RPMI8226 (cell line): ENCODE data around the gene OR5D16.
A peak's percentile ranks its signal among the peaks of the same experiment; 100 is the strongest.
"Not testable (repeated sequence)": the region's sequence is repeated elsewhere in the genome, so short reads cannot be mapped to it uniquely, and the experiment has no call there.

Experiments
- DNase-seq: peaks from one replicate; pipeline ENCODE4 v3.0.0-alpha.2; 2015

Gene OR5D16

DNA sequence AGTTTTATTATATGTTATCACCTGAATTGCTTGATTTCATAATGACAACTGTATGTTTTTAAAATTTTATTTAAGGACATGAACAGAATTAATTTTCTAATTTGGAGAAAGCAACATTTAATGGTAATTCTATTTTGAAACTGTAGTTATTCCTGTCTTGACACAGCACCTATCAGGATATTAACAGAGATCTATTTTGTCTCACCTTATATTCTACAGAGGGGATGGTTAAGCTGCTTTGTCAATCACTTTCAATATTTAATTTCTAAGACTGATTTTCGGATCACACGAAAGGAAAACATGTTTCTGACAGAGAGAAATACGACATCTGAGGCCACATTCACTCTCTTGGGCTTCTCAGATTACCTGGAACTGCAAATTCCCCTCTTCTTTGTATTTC, at the start of gene OR5D16:
Gene OR5D16, plus strand, starts transcription at position 301 of the 400 bp plus-strand sequence. Its CDS starts 0 bp downstream, at position 301.
- no peak for DNase-seq

GRCh38 chr11:55791606-55792005, 46.9 kb upstream of the OR5D16 start:
- DNase-seq = no peak

DNA sequence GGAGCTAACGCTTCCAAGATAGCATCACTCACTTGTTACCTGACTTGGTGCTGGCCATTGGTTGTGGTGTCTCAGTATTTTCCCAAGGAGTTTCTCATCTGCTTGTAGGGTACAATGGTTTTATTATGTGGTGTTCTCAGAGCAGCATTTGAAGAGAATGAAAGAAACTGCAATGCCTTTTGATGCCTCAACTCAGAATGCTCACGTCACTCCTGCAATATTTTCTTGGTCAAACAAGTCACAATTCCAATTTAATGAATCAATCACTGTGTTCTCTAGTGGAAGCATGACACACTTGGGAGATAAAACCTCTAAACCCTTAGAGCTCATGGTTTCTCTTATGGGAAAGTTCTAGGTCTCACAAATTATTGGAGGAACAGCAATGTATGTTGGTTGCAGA, 45.2 kb upstream of the OR5D16 start:
- no peak for DNase-seq

GRCh38 chr11:55795256-55795655, 43.3 kb upstream of the OR5D16 start, which contains the start of gene OR5D14:
TSS of gene OR5D14 (plus strand) at chr11:55795556. CDS start at chr11:55795556, 0 bp downstream.
- DNase-seq = no peak

GRCh38 chr11:55806248-55806647, 32.3 kb upstream of the OR5D16 start:
- no peak for DNase-seq

DNA sequence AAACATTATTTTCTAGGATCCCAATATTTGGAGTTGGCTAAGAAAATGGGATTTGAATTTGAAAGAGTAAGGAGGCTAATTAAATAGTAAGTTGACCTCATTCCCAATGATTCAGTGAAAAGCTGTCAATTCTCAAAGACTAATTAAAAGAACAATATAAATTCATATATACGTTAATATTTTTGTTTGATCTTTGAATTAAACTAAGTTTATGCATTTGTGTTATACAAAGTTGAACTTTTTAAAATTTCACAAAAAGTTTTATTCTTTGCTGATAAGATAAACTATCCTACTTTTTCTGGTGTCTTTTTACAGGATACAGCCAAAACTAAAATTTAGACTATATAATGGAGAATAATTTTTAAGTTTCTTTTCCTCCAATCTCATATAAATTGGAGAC, 27.5 kb upstream of the OR5D16 start, which contains the start of gene OR5L1:
Gene OR5L1, plus strand, starts transcription at position 301 of the 400 bp plus-strand sequence. CDS start 100 bp downstream, outside the sequence.
- no peak for DNase-seq

DNA sequence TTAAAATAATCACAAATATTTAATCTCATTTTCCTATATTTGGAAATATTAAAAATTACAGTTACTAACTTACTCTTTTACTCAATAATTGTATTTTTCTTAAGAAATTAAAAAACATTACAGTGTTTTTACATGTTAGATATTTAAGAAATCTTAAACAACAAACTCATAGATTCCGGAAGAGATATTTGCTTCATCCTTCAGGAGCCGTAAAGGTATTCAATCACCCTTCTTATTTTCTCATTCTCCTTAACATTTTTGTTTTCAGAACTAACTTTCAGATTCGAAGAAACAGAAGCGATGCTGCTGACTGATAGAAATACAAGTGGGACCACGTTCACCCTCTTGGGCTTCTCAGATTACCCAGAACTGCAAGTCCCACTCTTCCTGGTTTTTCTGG, 19.2 kb upstream of the OR5D16 start, which contains the start of gene OR5D18:
Gene OR5D18, plus strand, starts transcription at position 301 of the 400 bp plus-strand sequence. Its CDS starts 0 bp downstream, at position 301.
- no peak for DNase-seq

- no peak for DNase-seq
Observed at GRCh38 chr11:55826919-55827318, 11.6 kb upstream of the OR5D16 start, which contains the start of gene OR5L2. TSS of gene OR5L2 (plus strand) at chr11:55827219. CDS start at chr11:55827219, 0 bp downstream.

- no peak for DNase-seq
Observed at GRCh38 chr11:55847453-55847852, 8.9 kb downstream of the OR5D16 start.

- DNase-seq = no peak
Observed at GRCh38 chr11:55849037-55849436, 10.5 kb downstream of the OR5D16 start.

- no peak for DNase-seq
Observed at GRCh38 chr11:55852141-55852540, 13.6 kb downstream of the OR5D16 start.

- DNase-seq = no peak
Observed at GRCh38 chr11:55854704-55855103, 16.2 kb downstream of the OR5D16 start.

DNA sequence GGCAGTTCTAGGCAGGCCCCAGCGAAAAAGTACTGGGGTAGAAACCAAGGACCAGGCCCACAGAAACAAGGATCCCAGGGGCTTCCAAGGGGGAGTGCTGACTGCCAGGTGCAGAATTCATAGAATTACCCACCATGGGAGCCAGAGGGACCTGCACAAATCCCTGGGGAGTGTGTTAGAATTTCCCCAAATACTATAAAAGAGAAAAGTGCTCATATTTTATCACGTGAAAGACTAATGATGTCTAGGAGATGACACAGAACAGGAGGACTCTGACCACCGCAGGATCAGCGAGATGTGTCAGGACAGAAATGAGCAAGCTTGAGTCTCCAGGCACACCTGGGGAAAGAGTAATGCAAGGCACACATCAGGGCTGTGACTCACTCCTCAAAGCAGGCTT, 28.8 kb downstream of the OR5D16 start:
- DNase-seq = not testable (repeated sequence)

- DNase-seq = peak; percentile 32
Observed at GRCh38 chr11:55872731-55873130, 34.2 kb downstream of the OR5D16 start.

DNA sequence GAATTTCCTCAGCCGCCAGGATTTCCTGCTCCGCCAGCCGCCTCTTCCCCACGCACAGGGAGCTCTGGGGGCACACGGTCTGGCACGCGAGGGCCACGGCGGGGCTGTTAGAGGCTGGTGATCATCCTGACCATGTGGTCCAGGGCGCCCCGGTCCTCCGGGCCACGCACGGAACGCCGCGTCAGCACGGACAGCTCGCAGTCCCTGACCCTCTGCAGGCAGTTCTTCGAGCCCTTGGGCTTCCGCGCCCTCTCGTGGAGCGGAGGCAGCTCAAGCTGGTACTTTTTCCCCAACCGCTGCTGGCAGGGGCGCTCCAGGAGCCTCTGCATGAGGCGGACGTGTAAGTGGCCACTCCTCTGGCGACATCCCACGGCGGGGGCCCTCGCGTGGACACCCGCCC, 34.6 kb downstream of the OR5D16 start:
- peak; percentile 71 for DNase-seq

- DNase-seq = not testable (repeated sequence)
Observed at GRCh38 chr11:55882997-55883396, 44.4 kb downstream of the OR5D16 start, which contains the start of gene TRIM51. TSS of gene TRIM51 (plus strand) at chr11:55883297. CDS start at chr11:55885429, 2,132 bp downstream.

DNA sequence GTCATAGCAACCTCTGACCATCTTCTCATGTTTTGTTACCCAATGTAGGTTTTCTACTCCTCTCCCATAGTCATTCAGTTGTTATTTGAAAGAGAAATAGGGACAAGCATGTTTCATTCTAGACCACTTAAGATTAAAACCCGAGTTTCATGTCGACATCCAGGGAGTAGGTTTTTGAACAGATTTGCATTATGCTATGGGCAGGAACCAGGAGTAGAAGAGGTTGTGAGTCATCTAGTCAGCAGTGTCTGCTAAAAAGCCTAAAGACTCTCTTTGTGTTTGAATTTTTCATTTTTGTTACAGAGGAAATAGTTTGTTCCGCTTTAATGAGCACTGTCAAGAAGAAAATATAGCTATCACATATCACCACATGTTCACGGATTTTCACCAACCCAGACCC, 46.4 kb downstream of the OR5D16 start:
- DNase-seq = not testable (repeated sequence)

- DNase-seq = not testable (repeated sequence)
Observed at GRCh38 chr11:55885481-55885880, 46.9 kb downstream of the OR5D16 start.
